SU-DHL-6 (cell line): ENCODE data around the gene ZNF672.

ENCODE experiments used
- EZH2phosphoT487 ChIP-seq: fragments of 200-600 bp; sonication (generic), shearing (Covaris generic); conservative IDR thresholded peaks from 2 replicates; pipeline ENCODE4 v1.6.1; 2018; ENCODE audit warnings: mild to moderate bottlenecking, antibody characterized with exemption, low read length, moderate library complexity, mixed read lengths
- TF ChIP-seq, protein P1 (sequence below): fragments of 200-600 bp; sonication (generic); IDR thresholded peaks from one replicate; pipeline ENCODE4 v1.5.1; 2017; ENCODE audit warnings: antibody characterized with exemption, mild to moderate bottlenecking, low read length, moderate library complexity; ENCODE audit not compliant: insufficient read depth, poor library complexity, severe bottlenecking

DNA sequence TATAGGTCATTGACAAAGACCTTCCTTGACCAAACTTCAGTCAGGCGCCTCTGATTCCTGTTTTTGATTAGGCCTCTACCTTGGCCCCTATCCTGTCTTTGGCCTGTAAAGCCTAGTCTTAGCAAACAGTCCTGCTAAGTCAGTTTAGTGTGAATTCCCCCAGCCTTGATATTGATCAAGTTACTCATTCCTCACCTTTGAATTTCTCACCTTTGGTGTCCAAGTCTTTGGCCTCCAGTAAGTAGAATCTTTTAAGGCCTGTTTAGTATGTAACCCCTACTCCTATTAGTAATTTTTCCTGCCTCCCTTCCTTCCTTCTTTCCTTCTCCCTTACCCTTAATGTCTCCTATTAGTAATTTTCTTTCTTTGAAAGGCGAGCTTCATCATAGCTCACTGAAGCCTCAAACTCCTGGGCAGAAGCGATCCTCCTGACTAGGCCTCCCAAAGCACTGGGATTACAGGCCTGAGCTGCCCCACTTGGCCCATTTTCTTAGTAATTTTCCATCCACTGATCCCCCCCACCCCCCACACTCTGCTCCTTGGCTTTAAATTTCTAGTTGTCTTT lies 33.9 kb downstream of the ZNF672 start:
- TF ChIP-seq, protein P1, sequence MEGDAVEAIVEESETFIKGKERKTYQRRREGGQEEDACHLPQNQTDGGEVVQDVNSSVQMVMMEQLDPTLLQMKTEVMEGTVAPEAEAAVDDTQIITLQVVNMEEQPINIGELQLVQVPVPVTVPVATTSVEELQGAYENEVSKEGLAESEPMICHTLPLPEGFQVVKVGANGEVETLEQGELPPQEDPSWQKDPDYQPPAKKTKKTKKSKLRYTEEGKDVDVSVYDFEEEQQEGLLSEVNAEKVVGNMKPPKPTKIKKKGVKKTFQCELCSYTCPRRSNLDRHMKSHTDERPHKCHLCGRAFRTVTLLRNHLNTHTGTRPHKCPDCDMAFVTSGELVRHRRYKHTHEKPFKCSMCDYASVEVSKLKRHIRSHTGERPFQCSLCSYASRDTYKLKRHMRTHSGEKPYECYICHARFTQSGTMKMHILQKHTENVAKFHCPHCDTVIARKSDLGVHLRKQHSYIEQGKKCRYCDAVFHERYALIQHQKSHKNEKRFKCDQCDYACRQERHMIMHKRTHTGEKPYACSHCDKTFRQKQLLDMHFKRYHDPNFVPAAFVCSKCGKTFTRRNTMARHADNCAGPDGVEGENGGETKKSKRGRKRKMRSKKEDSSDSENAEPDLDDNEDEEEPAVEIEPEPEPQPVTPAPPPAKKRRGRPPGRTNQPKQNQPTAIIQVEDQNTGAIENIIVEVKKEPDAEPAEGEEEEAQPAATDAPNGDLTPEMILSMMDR, result no peak
- TF ChIP-seq EZH2phosphoT487, result no peak
